Measurements from ENCODE around the gene ZBED2. TPM values are rescaled to one million over a fixed set of nuclear protein-coding genes. Genes with fewer than 3 reads are reported as not detected.

Gene ZBED2
- total RNA-seq, 1 experiment from 2014 or later, result 19.0 TPM

- ChIA-PET POLR2A (no interaction called here), CTCF (interaction anchor here (0.6 to 1.8 kb wide), 4 partner anchors 9 to 49 kb away, joined by 3 to 6 read pairs (median 4); no protein-coding TSS in a partner anchor)
- H3K4me3 Mint-ChIP-seq (ENCODE audit: unreplicated experiment), result no peak overlapping the region
- peaks cover 19% of the 10 kb centered on the region for H3K9me3 Mint-ChIP-seq (ENCODE audit: unreplicated experiment)
- DNase-seq (ENCODE audit: unreplicated experiment), result peak; percentile 23
- H3K4me1 Mint-ChIP-seq (ENCODE audit: insufficient read depth, unreplicated experiment), result peaks cover 6% of the 10 kb centered on the region
- no TSS peak for BruUV-seq (replicated peaks)
- H3K36me3 Mint-ChIP-seq (ENCODE audit: insufficient read depth, unreplicated experiment), result no peaks in the 10 kb centered on the region
- no peaks in the 10 kb centered on the region for H3K27me3 Mint-ChIP-seq (ENCODE audit: insufficient read depth, unreplicated experiment)
- no peak for TF ChIP-seq CTCF (IDR thresholded peaks at IDR 0.05; ENCODE audit: unreplicated experiment)
- no peak overlapping the region for H3K27ac Mint-ChIP-seq (ENCODE audit: low read depth, unreplicated experiment)
- intact Hi-C loops (cut with micrococcal nuclease), result no loop called here
Measured at GRCh38 chr3:111627092-111627491, 31.9 kb upstream of the ZBED2 start.

- H3K27ac Mint-ChIP-seq (ENCODE audit: low read depth, unreplicated experiment), result no peak overlapping the region
- POLR2A ChIA-PET, result no interaction called here
- intact Hi-C loops (cut with micrococcal nuclease), result loop anchor here (1.0 kb wide), 1 partner anchor 44 kb away; no protein-coding TSS in a partner anchor
- BruUV-seq (replicated peaks), result no TSS peak
- peak; percentile 39 for DNase-seq (ENCODE audit: unreplicated experiment)
- no peaks in the 10 kb centered on the region for H3K36me3 Mint-ChIP-seq (ENCODE audit: insufficient read depth, unreplicated experiment)
- H3K27me3 Mint-ChIP-seq (ENCODE audit: insufficient read depth, unreplicated experiment), result no peaks in the 10 kb centered on the region
- TF ChIP-seq CTCF (IDR thresholded peaks at IDR 0.05; ENCODE audit: unreplicated experiment), result peak; percentile 39
- CTCF ChIA-PET, result interaction anchor here (0.6 to 1.0 kb wide), 2 partner anchors 11 to 394 kb away, joined by 3 read pairs; no protein-coding TSS in a partner anchor
- no peak overlapping the region for H3K4me3 Mint-ChIP-seq (ENCODE audit: unreplicated experiment)
- H3K9me3 Mint-ChIP-seq (ENCODE audit: unreplicated experiment), result no peaks in the 10 kb centered on the region
- H3K4me1 Mint-ChIP-seq (ENCODE audit: insufficient read depth, unreplicated experiment), result peaks cover 20% of the 10 kb centered on the region
Measured at GRCh38 chr3:111621535-111621934, 26.4 kb upstream of the ZBED2 start.

GRCh38 chr3:111619833-111620232 is 24.7 kb upstream of the ZBED2 start:
- Mint-ChIP-seq H3K27ac (ENCODE audit: low read depth, unreplicated experiment) (no peak overlapping the region), H3K27me3 (ENCODE audit: insufficient read depth, unreplicated experiment) (no peaks in the 10 kb centered on the region), H3K4me1 (ENCODE audit: insufficient read depth, unreplicated experiment) (peaks cover 20% of the 10 kb centered on the region), H3K9me3 (ENCODE audit: unreplicated experiment) (no peaks in the 10 kb centered on the region), H3K4me3 (ENCODE audit: unreplicated experiment) (no peak overlapping the region), H3K36me3 (ENCODE audit: insufficient read depth, unreplicated experiment) (no peaks in the 10 kb centered on the region)
- intact Hi-C loops (cut with micrococcal nuclease), result no loop called here
- peak; percentile 91 for DNase-seq (ENCODE audit: unreplicated experiment)
- BruUV-seq (replicated peaks), result no TSS peak
- ChIA-PET POLR2A (interaction anchor here (0.6 to 2.7 kb wide), 5 partner anchors 9 to 29 kb away, joined by 3 to 12 read pairs (median 6); no protein-coding TSS in a partner anchor), CTCF (interaction anchor here (1.0 to 6.2 kb wide), 11 partner anchors 16 to 98 kb away, joined by 3 to 45 read pairs (median 4); no protein-coding TSS in a partner anchor)
- no peak for TF ChIP-seq CTCF (IDR thresholded peaks at IDR 0.05; ENCODE audit: unreplicated experiment)

GRCh38 chr3:111618945-111619344 is 23.8 kb upstream of the ZBED2 start:
- no peak overlapping the region for H3K4me3 Mint-ChIP-seq (ENCODE audit: unreplicated experiment)
- no peak for TF ChIP-seq CTCF (IDR thresholded peaks at IDR 0.05; ENCODE audit: unreplicated experiment)
- intact Hi-C loops (cut with micrococcal nuclease), result no loop called here
- peaks cover 20% of the 10 kb centered on the region for H3K4me1 Mint-ChIP-seq (ENCODE audit: insufficient read depth, unreplicated experiment)
- H3K27me3 Mint-ChIP-seq (ENCODE audit: insufficient read depth, unreplicated experiment), result no peaks in the 10 kb centered on the region
- no peak overlapping the region for H3K27ac Mint-ChIP-seq (ENCODE audit: low read depth, unreplicated experiment)
- no peaks in the 10 kb centered on the region for H3K9me3 Mint-ChIP-seq (ENCODE audit: unreplicated experiment)
- DNase-seq (ENCODE audit: unreplicated experiment), result no peak
- ChIA-PET POLR2A (interaction anchor here (0.6 to 2.7 kb wide), 7 partner anchors 8 to 1519 kb away, joined by 3 to 12 read pairs (median 4); no protein-coding TSS in a partner anchor), CTCF (interaction anchor here (0.8 to 6.2 kb wide), 11 partner anchors 19 to 99 kb away, joined by 3 to 45 read pairs (median 4); no protein-coding TSS in a partner anchor)
- no peaks in the 10 kb centered on the region for H3K36me3 Mint-ChIP-seq (ENCODE audit: insufficient read depth, unreplicated experiment)
- no TSS peak for BruUV-seq (replicated peaks)

Measured in MCF 10A (cell line).